ENCODE data around the gene IRAK1. TPM values are rescaled to one million over a fixed set of nuclear protein-coding genes. Genes with fewer than 3 reads are reported as not detected.

The IRAK1 gene
- total and polyA plus RNA-seq, 9 of the 15 experiments (the other 6 are each of a cell fraction or from before 2014, with no cell fraction given), result 11.6 to 261 (median 91.6) TPM

- no peak for TF ChIP-seq NCOA4 (IDR thresholded peaks at IDR 0.05; ENCODE audit: partially characterized antibody)
- no peak for TF ChIP-seq SMARCE1 (IDR thresholded peaks at IDR 0.05)
- TF ChIP-seq ARID3A (IDR thresholded peaks at IDR 0.05; ENCODE audit: borderline replicate concordance, low read depth, low read length), result no peak
- peak; percentile 41 for TF ChIP-seq TFAP4 (CRISPR knock-in tag; IDR thresholded peaks at IDR 0.05; ENCODE audit: borderline replicate concordance)
- peak; percentile 68; the same call in 1 of the 2 replicates for TF ChIP-seq E2F3 (CRISPR knock-in tag; IDR thresholded peaks at IDR 0.05)
- no peak for TF ChIP-seq TCF15 (CRISPR knock-in tag; IDR thresholded peaks at IDR 0.05)
- TF ChIP-seq MEIS2 (IDR thresholded peaks at IDR 0.05; ENCODE audit: partially characterized antibody), result no peak
- TF ChIP-seq ZC3H4 (CRISPR knock-in tag; IDR thresholded peaks at IDR 0.05; ENCODE audit: borderline replicate concordance), result no peak
- no peak; the same call in 1 of the 2 replicates for TF ChIP-seq ZNF133 (CRISPR knock-in tag; IDR thresholded peaks at IDR 0.05)
- no peak for TF ChIP-seq C11orf30 (IDR thresholded peaks at IDR 0.05; ENCODE audit: low read depth)
- no peak for TF ChIP-seq ZNF316 (IDR thresholded peaks at IDR 0.05)
- no peak for TF ChIP-seq NFATC3 (IDR thresholded peaks at IDR 0.05)
- TF ChIP-seq ARHGAP35 (IDR thresholded peaks at IDR 0.05; ENCODE audit: partially characterized antibody), result no peak
- TF ChIP-seq SREBF1 (IDR thresholded peaks at IDR 0.05; ENCODE audit: borderline replicate concordance, low read depth, low read length), result no peak
- TF ChIP-seq MNT (conservative IDR thresholded peaks at IDR 0.05), result peak; percentile 47 to 78
- TF ChIP-seq PURB (CRISPR knock-in tag; IDR thresholded peaks at IDR 0.05; ENCODE audit: low read depth), result no peak
- no peak for TF ChIP-seq MEF2A (IDR thresholded peaks at IDR 0.05; ENCODE audit: control insufficient read depth, low read depth, low read length)
- TF ChIP-seq FOXP4 (CRISPR knock-in tag; IDR thresholded peaks at IDR 0.05; ENCODE audit: borderline replicate concordance), result no peak
- TF ChIP-seq CREB5 (CRISPR knock-in tag; IDR thresholded peaks at IDR 0.05), result no peak
Observed at GRCh38 chrX:153971450-153972367, 48.0 kb downstream of the IRAK1 start, which contains the start of gene HCFC1 (continued).
